H1 (cell line): ENCODE results near the gene MRPS6. TPM values are rescaled to one million over a fixed set of nuclear protein-coding genes. Genes with fewer than 3 reads are reported as not detected.

Source experiments
- CHD1 ChIP-seq: IDR thresholded peaks from 2 replicates; pipeline ENCODE4 v1.6.1; 2012; ENCODE audit warnings: low read depth, low read length, improper control_type of control experiment
- polyA plus RNA-seq, 7 experiments: library from polyadenylated mRNA; depleted of rRNA in 3 of 7; stranded (reverse) in 5 of 7; unstranded in 2 of 7; fragments of >200 nt in 5 of 7; fragments of 200-250 nt in 2 of 7; gene quantifications; 1 replicate in 5 of 7; 2 replicates in 1 of 7; 4 replicates in 1 of 7; pipeline versions ENCODE4 v1.2.1 to v1.2.3, GENCODE V29; 2011 to 2013; ENCODE audit warnings: missing spikeins in 2 of 7, mixed read lengths in 2 of 7
- total RNA-seq: library from RNA; stranded (reverse); fragmentation: NEBNext Ultra II Directional; extraction: Animal tissue kit (Norgen Biotek cat#: 25700); gene quantifications from 2 replicates; pipeline ENCODE4 v1.2.1, GENCODE V29; 2021

MRPS6 gene
- total and polyA plus RNA-seq, 2 of the 8 experiments (the other 6 are each of a cell fraction or from before 2014, with no cell fraction given): 62.7 to 156 TPM

DNA sequence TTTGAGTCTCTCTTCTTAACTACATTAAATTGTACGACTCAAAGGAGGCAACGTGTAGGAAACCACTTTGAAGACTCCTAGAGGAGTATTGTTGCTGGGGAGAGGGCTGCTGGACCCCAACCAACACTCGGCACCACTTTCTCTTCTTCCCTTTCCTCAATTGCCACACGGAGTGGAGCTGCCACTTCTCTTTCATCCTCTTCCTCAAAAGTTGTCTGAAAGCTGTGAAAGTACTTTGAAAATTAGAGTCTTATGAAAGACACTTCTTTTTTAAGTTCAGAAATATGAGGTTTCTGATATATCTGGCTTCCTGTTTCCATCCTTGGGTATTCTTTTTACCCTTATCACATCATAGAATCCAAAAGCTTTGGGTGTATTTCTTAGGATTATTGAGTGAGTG, 59.5 kb downstream of the MRPS6 start (continued):
- no peak for TF ChIP-seq CHD1
